ENCODE data around the gene CCDC124. TPM values are rescaled to one million over a fixed set of nuclear protein-coding genes. Genes with fewer than 3 reads are reported as not detected.

CCDC124 gene
- total RNA-seq, 1 donor, result 22.9 TPM

GRCh38 chr19:17988161-17988560 is 55.3 kb downstream of the CCDC124 start:
- no peak overlapping the region for H3K4me3 ChIP-seq (ENCODE audit: low read depth, low read length)
- no peak for TF ChIP-seq CTCF (IDR thresholded peaks at IDR 0.05; ENCODE audit: insufficient read depth, low read depth, low read length)
- DNase-seq (ENCODE audit: low read depth), result no peak

- TF ChIP-seq CTCF (IDR thresholded peaks at IDR 0.05; ENCODE audit: insufficient read depth, low read depth, low read length), result no peak
- no peak for DNase-seq (ENCODE audit: low read depth)
- H3K4me3 ChIP-seq (ENCODE audit: low read depth, low read length), result no peak overlapping the region
Measured at GRCh38 chr19:17989425-17990094, 56.7 kb downstream of the CCDC124 start.

GRCh38 chr19:17993076-17993813 is 60.4 kb downstream of the CCDC124 start:
- no peak for DNase-seq (ENCODE audit: low read depth)
- no peak overlapping the region for H3K4me3 ChIP-seq (ENCODE audit: low read depth, low read length)
- TF ChIP-seq CTCF (IDR thresholded peaks at IDR 0.05; ENCODE audit: insufficient read depth, low read depth, low read length), result no peak

Small RNA genes within 50 kb of the gene (small RNA-seq; reads per million reads assigned to genes)
- gene RNA5SP468, result not detected

Other genes with a start within 250 kb of the CCDC124 start
- under 0.01 and 0.64 TPM in 2 replicates for gene UNC13A, start 244.7 kb upstream of the CCDC124 start, total RNA-seq
- gene MAP1S, start 213.5 kb upstream of the CCDC124 start, total RNA-seq, result 14.8 and 15.1 TPM in 2 replicates
- 0.43 and 0.64 TPM in 2 replicates for gene FCHO1, start 181.5 kb upstream of the CCDC124 start, total RNA-seq
- gene B3GNT3, start 137.9 kb upstream of the CCDC124 start, total RNA-seq, result not detected in 2 replicates
- not detected in 2 replicates for gene INSL3, start 111.5 kb upstream of the CCDC124 start, total RNA-seq
- gene JAK3, start 85.0 kb upstream of the CCDC124 start, total RNA-seq, result 6.1 and 7.8 TPM in 2 replicates
- gene RPL18A, start 73.1 kb upstream of the CCDC124 start, total RNA-seq, result 686 and 964 TPM in 2 replicates
- not detected in 2 replicates for gene SLC5A5, start 61.1 kb upstream of the CCDC124 start, total RNA-seq
- gene KCNN1, start 34.1 kb downstream of the CCDC124 start, total RNA-seq, result under 0.01 TPM in 2 replicates
- 3.5 and 3.9 TPM in 2 replicates for gene ARRDC2, start 75.2 kb downstream of the CCDC124 start, total RNA-seq
- 0.64 and 1.3 TPM in 2 replicates for gene IL12RB1, start 153.9 kb downstream of the CCDC124 start, total RNA-seq
- 1.9 and 3.0 TPM in 2 replicates for gene MAST3, start 164.8 kb downstream of the CCDC124 start, total RNA-seq
- gene PIK3R2, start 220.1 kb downstream of the CCDC124 start, total RNA-seq, result 30.7 and 30.9 TPM in 2 replicates
- gene IFI30, start 240.8 kb downstream of the CCDC124 start, total RNA-seq, result 24.2 and 29.0 TPM in 2 replicates

Data from fibroblast of villous mesenchyme (primary cell).